Right ventricle myocardium superior (tissue), 1 donor: ENCODE results near the gene CNTNAP5. TPM values are rescaled to one million over a fixed set of nuclear protein-coding genes. Genes with fewer than 3 reads are reported as not detected.

Experiments
- ATAC-seq: fragments of 200-7000 bp; cut with Tn5 transposase; one replicate; pipeline ENCODE4 v1.9.1; 2020; ENCODE audit warnings: mild to moderate bottlenecking; ENCODE audit not compliant: poor library complexity
- DNase-seq: peaks from one replicate; pipeline ENCODE4 v3.0.0-alpha.2; 2020
- intact Hi-C: fragments of 100-400 bp; cut with DNase I; formaldehyde crosslinking; loops from one replicate; pipeline ENCODE4 v1.11.2; 2022
- long read RNA-seq: library from polyadenylated mRNA; unstranded; transcript quantifications from one replicate; pipeline ENCODE4 v2.0.0, GENCODE V29; 2021
- total RNA-seq: library from RNA; stranded (reverse); fragmentation: NEBNext Ultra II Directional; extraction: Animal tissue kit (Norgen Biotek cat#: 25700); gene quantifications from one replicate; pipeline ENCODE4 v1.2.1, GENCODE V29; 2021
- donor health status: DM: no; HTN: yes; CAD: no; lungs with severe emphysema.

CNTNAP5 gene
- total RNA-seq: not detected
- long read RNA-seq: 0 reads

DNA sequence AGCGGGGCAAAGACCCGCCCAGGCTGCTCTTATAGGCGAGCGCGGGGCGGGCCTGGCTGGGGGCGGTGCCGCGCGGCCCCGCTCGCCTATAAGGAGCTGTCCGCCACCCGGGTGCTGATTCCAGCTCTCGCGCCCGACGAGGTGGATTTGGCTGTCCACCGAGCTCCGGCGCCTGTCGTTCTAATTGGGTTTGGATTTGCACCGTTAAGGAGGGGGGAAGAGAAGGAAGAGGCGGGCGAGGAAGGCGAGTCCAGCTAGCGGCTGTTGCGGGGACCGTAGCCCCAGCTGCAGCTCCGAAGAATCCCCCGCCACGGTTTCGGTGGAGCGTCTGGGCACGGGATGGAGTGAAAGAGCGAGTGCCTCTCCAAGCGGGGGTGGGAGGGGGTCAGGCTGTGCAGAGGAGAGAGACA, at the start of gene CNTNAP5:
CNTNAP5 (plus strand) TSS at position 117 of the 410 bp plus-strand sequence. CDS start 364 bp downstream, outside the sequence.
- DNase-seq: peak; percentile 63
- intact Hi-C loops: loop anchor here (5.0 kb wide), 1 partner anchor 787 kb away; no protein-coding TSS in a partner anchor

DNA sequence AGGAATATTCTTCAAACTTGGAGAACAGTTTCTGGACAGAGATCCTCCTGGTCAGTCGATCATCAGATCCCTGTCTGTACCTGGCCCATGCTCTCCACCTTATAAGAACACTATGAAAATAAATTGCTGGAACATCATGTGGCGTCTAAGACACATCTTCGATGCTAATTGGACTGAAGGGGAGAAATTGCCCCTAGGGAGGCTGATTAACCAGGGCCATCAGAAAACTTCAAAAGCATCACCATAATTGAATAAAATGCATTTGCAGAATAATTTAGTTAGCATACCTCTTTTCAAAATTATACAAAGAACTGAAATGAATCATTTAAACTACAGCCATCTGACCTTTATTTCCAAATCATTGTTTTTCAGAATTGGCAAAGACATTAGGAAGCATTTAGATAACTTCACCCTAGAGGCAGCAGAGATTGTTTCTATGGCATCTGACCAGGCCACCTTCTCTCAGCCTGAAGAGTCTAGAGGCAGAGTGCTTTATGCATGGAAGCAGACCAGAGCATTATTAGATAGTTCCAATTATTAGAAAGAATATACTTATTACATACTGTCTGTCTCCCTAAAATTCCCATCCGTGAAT, 48.9 kb upstream of the CNTNAP5 start:
- no peak for ATAC-seq
- intact Hi-C loops: no loop called here
- no peak for DNase-seq

More for the DNA sequence above, at the start of gene CNTNAP5:
- ATAC-seq: peak; percentile 71

- no peak for DNase-seq
- no peak for ATAC-seq
- intact Hi-C loops: no loop called here
Observed at GRCh38 chr2:123993728-123994323, 31.3 kb upstream of the CNTNAP5 start.

DNA sequence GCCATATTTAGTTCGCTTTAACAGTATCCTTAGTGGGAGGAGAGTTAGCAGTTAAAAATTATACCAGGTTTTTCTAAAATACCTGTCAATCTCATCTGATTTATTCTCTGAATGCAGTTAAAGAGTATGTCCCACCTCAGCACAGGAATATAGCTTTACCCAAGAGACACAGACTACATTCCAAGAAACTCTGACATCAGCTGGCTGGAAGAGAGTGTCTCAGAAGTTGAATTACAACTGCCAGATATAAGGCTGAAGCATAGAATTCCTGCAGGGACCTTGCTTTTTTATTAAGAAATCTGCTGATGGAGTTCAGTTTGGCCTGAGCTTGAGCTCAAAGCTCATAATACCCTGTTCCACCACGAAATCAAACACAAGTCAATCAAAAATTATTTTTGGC, 25.4 kb upstream of the CNTNAP5 start:
- intact Hi-C loops: no loop called here
- no peak for ATAC-seq

GRCh38 chr2:124001696-124002430, 23.2 kb upstream of the CNTNAP5 start:
- ATAC-seq (no peak), DNase-seq (no peak)
- intact Hi-C loops: no loop called here

More for the DNA sequence above, 25.4 kb upstream of the CNTNAP5 start:
- DNase-seq: no peak

GRCh38 chr2:124018890-124019289, 6.2 kb upstream of the CNTNAP5 start:
- ATAC-seq: no peak
- intact Hi-C loops: no loop called here
- DNase-seq: no peak

GRCh38 chr2:124024561-124025170, 421 bp upstream of the CNTNAP5 start:
- intact Hi-C loops: loop anchor here (5.0 kb wide), 1 partner anchor 788 kb away; no protein-coding TSS in a partner anchor
- DNase-seq: no peak
- ATAC-seq: no peak

GRCh38 chr2:124025891-124026434, 876 bp downstream of the CNTNAP5 start:
- intact Hi-C loops: loop anchor here (5.0 kb wide), 1 partner anchor 786 kb away; no protein-coding TSS in a partner anchor
- ATAC-seq (no peak), DNase-seq (no peak)

DNA sequence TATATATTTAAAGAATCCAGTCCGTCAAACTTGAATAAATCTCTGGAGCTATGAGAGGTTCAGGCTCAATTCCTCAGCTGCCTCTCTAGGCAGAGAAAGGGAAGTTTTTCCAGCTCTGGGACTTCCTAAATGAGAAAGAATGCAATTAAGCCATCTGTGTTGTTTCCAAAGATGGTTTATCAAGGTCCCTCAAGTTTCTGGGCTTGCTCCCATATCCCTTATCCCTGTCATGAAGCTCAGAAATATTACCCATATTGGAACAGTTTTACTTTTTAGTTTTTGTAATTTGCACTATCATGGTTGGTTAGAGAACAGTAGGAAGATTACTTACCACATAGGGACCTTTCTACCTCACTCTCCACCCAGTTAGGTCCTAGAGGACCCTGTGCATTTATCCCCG, 1.4 kb downstream of the CNTNAP5 start:
- intact Hi-C loops: loop anchor here (5.0 kb wide), 1 partner anchor 786 kb away; no protein-coding TSS in a partner anchor
- ATAC-seq: no peak

DNA sequence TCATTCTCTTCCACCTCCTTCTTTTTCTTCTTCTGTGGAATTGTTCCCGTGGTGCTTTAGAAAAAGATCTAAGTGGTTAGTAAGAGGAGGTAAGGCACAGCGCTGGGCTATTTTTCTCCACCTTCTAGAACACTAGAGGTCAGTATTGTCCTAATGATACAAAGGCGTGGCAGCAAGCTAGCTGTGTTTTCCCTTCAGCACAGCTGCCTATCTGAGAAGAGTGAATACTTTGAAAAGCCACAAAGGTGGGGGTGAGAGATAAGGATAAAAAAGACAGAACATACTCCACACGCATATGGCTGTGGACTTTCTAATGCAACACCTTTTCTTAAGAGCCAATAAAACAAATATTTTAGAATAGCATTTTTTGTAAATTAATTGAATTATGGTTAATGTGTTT, 2.1 kb downstream of the CNTNAP5 start:
- ATAC-seq (peak; percentile 63), DNase-seq (no peak)
- intact Hi-C loops: loop anchor here (5.0 kb wide), 1 partner anchor 785 kb away; no protein-coding TSS in a partner anchor

More for the DNA sequence above, 1.4 kb downstream of the CNTNAP5 start:
- DNase-seq: no peak

DNA sequence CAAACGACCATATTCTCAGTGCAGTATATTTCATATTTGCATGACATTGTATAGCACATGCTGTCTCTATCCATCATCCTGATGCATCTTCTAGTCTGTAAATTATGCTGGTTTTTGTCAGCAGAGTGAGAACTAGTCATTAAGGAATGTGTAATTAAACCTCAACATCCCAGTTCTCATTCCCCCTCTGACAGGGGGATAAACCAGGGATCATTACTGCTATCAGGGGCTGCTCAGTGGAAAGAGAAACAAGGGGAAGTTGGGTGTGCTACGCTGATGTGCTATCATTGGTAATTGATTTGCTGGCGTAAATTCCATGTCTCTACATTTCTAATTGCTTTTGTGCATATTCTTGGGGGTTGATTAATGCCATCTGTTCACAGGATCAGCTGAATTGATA, 7.7 kb downstream of the CNTNAP5 start:
- DNase-seq (no peak), ATAC-seq (no peak)
- intact Hi-C loops: no loop called here

DNA sequence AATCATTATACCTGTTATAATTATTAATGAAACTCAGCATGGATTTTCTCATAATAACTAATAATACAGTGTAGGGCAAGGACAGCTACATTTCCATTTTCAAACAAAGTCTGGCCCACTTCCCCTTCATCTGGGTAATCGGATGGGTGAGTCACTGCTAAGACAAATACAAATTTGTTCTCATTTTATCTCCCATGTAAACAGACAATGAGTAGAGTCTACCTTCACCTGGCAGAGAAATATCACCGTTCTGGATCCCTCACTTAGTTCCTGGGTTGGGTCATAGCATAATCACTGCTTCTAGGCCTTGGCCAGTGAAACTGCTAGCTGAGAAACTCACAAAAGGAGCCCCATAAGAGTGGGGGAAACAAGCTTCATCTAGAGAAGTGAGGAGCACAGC, 9.2 kb downstream of the CNTNAP5 start:
- DNase-seq (no peak), ATAC-seq (no peak)
- intact Hi-C loops: no loop called here

DNA sequence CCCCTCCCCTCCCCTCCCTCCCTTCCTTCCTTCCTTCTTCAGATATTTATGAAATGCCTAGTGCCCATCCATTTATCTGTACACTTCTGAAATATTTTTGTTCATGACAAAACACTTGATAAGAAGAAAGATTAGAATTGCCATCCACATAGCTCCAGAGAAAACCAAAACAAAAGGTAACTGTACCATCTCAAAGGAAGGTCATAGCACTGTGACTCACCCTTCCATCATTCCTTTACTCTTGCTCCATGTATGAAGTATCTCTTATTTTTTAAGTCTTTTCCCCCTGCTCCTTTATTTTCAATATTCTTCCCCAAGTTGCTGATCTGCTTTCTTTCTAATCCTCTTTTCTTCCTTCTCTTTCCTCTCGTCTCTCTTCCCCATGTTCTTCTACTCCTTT, 9.9 kb downstream of the CNTNAP5 start:
- DNase-seq: no peak
- intact Hi-C loops: no loop called here
- no peak for ATAC-seq

GRCh38 chr2:124039032-124039431, 13.9 kb downstream of the CNTNAP5 start:
- no peak for DNase-seq
- intact Hi-C loops: no loop called here
- no peak for ATAC-seq

DNA sequence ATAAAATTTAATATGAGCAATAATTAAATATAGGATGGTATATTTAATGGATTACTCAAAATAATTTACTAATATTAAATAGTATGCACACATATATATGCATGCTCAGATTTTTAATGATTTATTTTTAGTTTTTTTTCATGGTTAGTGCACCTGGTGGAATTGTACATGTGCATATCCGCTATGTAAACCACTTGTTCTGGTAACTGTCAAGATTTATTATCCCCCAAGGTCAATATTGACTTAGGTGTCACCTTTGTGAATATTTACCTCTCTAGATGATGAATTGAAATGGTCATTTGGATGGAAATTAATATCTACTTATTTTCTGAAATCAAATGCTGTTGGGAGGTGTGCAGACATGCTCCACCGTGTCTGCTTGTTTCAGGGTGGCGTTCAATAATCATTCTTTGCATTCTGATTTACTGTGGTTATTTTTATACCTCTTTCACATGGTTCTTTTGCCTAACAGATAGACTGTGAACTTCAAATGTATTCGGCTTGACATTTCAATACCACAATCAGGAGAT, 14.7 kb downstream of the CNTNAP5 start:
- DNase-seq (no peak), ATAC-seq (no peak)
- intact Hi-C loops: no loop called here

- no peak for DNase-seq
- no peak for ATAC-seq
- intact Hi-C loops: no loop called here
Observed at GRCh38 chr2:124045894-124046293, 20.8 kb downstream of the CNTNAP5 start.

DNA sequence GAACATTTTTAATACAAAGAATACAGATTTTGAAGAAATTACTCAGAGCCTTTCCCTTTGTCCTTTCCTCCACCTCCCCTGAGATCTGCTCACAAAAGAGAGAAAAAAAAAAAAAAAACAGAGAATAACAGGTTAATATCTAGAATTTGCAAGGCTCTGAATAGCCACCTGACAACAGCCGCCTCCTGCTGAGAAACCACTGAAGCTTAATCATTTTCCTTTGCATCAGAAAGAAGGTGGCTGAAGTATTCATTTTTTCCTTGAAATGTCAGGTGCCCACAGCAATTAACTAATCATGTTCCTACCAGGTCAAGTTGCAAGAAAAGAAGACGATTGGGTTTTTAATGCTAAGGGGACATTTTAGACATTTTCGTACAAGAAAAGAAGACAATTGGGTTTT, 21.2 kb downstream of the CNTNAP5 start:
- no peak for ATAC-seq
- no peak for DNase-seq
- intact Hi-C loops: no loop called here

- ATAC-seq: no peak
Observed at GRCh38 chr2:124048102-124048501, 23.0 kb downstream of the CNTNAP5 start.

GRCh38 chr2:124048664-124049063, 23.6 kb downstream of the CNTNAP5 start:
- ATAC-seq (no peak), DNase-seq (no peak)
- intact Hi-C loops: no loop called here

More at GRCh38 chr2:124048102-124048501, 23.0 kb downstream of the CNTNAP5 start:
- intact Hi-C loops: no loop called here
- no peak for DNase-seq
